SK-MEL-5 (cell line): ENCODE results near the gene IMMP2L. TPM values are rescaled to one million over a fixed set of nuclear protein-coding genes. Genes with fewer than 3 reads are reported as not detected.
"Not testable (repeated sequence)": the region's sequence is repeated elsewhere in the genome, so short reads cannot be mapped to it uniquely, and the experiment has no call there.

ENCODE experiments used
- DNase-seq: peaks from one replicate; pipeline ENCODE4 v3.0.0-alpha.2; 2016; ENCODE audit warnings: low read depth, low spot score
- in situ Hi-C: cut with HindIII; loops from 2 replicates; pipeline ENCODE4 v1.10.0; 2016; ENCODE audit warnings: low sequenced_read_pairs, high pct_unique_total_duplicates, low pct_unique_long_range_greater_than_20kb
- total RNA-seq: library from RNA; depleted of rRNA; stranded (reverse); fragments of >200 nt; shearing (Covaris generic); gene quantifications from 2 replicates; pipeline ENCODE4 v1.2.3, GENCODE V29; 2014

The IMMP2L gene
- total RNA-seq, 1 experiment from 2014 or later = 58.2 TPM

DNA sequence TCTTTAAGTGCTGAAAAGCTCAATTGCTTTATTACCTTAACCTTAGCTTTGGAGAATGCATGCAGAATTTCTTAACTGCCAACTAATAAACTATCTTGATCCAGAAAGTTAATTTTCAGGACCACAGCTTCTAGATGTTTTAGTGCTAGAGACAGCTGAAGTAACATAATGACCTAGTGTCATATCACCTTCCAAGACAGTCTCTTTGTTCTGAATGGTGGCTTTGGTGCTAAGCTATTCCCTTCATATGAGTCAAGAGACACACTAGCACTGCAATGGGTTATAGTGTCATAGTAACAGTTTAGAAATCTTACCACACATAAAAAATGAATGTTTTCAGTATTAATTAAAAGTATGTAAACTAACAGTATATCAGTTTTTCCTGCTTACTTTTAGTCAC lies 586.8 kb downstream of the IMMP2L start:
- DNase-seq = no peak

DNA sequence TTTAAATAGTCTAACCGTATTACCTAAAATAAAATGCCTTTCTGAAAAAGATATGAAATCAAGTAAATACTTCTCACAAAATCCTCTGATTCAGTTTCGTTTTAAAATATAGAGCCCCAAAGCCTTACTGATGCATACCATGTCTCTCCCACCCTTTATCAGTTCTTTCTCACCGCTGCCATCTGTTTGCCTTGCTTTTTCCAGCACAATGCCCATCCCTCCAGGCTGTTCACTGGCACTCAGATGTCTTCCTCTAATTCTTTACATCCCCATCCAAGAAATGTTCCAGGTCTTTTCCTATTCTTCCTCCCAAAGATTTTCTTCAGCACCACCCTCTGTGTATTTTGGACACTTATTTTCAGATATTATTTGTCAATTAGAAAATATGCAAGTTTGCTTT lies 587.9 kb downstream of the IMMP2L start:
- DNase-seq = no peak
- in situ Hi-C loops = no loop called here

More for the DNA sequence above, 586.8 kb downstream of the IMMP2L start:
- in situ Hi-C loops = no loop called here

DNA sequence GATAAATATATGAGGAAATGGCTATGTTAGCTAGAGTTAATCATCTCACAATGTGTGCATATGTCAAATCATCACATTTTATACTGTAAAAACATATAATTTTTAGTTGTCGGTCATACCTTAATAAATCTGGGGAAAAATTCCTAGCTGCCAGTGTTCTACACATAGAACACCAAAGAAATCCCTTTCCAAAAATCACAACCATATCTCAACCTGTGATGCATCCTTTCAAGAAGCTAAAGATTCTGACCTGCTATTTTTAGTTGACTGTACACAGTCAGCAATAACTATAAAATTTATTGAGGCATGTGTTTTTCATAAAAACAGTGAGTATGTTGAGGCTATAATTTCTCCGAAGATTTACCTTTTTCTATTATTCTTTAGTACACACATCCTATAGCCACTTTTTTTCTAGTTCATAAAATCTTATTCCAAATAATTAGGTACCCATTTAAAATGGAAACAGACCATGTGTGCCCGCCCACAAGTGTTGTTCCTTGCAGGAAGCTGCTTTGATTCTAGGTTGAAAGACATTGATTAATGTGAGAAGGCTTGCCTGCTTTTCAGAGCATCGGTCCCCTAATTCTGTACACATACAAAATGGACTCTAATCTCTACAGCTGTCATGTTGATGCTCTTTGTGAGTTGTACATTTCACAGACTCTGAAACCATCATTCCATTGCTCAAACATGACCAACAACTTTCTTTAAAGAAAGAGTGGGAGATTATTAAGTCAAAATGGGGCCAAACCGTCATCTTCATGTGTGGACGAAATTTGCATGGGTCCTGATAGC lies 588.9 kb downstream of the IMMP2L start:
- in situ Hi-C loops = no loop called here
- no peak for DNase-seq

DNA sequence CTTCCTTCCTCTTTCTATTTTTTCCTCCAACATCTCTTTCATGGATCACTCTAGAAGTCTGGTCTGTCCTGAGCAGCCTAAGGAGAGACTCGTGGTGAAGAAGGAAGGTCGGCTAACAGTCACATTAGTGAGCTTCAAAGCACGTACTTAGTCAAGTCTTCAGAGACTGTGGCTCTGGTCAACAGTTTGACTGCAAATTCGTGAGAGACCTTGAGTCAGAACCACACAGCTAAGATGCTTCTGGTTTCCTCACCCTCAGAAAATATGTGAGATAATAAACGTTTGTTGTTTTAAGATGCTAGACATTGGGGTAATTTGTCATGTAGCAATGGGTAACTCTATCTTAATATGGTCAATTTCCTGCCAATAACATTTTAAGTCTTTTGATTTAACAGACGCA lies 597.5 kb downstream of the IMMP2L start:
- DNase-seq = no peak
- in situ Hi-C loops = no loop called here

DNA sequence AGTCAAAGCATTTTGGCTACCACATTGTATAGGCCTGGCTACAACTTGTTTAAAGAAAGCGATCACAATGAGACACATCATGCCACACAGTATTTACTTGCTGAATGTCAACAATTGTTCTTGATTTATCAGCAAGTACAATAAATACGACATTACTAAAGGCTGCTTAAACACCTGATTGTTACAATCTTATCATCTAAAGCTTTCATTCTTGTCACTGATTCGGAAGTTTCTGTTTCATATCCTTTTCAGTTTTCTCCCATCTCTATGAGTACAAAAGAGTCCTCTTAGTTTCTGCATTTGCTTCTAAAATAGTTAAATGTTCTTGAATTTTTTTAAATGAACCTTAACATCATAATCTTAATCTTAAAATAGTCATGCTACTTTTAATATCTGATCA lies 599.5 kb downstream of the IMMP2L start:
- in situ Hi-C loops = no loop called here
- no peak for DNase-seq

DNA sequence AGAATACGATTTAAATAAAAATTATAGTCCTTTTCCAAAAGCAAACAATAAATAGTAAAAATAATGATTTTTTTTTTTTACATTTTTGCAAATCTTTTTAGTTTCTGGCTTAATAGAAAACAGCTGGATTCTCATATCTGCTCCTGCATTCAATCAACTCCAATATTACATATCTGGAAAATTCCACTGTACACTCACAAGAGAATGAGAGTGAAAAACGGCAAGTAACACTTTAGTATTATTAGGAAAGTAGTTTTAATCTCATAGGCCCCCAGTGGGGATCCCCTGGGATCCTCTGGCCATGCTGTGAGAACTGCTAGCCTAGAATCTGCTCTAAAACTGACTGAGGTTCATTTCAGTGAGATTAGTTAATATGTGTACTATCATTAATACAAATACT lies 599.9 kb downstream of the IMMP2L start:
- in situ Hi-C loops = no loop called here

DNA sequence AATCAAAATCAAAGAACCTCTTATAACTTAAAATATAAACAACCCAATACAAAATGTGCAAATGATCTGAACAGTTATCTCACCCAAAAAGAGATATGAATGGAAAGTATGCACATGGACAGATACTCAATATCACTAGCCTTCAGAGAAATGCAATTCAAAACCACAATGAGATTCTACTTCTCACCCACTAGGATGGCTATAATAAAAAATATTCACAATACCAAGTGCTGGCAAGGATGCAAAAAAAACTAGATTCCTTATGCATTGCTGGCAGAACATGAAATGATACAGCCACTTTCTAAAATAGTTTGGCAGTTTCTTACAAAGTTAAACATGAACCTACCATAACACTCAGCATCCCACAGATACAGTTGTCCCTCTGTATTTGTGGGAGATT lies 601.5 kb downstream of the IMMP2L start:
- no peak for DNase-seq
- in situ Hi-C loops = no loop called here

More for the DNA sequence above, 599.9 kb downstream of the IMMP2L start:
- no peak for DNase-seq

DNA sequence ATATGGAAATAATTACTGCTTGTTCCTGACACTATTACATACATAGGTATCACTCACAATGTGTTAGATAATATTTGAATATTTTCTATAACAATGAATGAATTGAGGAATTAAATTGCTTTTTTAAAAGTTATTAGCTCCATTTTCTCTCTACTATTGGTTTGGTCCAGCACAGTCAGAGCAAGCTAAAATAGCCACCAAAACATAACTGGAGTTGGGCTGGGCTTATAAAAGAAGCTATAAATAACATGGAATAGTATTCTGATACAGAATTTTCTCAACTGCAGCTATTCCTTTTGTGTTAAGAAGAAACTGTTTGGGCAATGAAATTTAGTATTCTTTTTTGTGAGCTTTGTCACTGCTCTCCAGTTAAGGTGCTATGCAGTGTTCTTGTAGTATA lies 614.0 kb downstream of the IMMP2L start:
- no peak for DNase-seq
- in situ Hi-C loops = no loop called here

DNA sequence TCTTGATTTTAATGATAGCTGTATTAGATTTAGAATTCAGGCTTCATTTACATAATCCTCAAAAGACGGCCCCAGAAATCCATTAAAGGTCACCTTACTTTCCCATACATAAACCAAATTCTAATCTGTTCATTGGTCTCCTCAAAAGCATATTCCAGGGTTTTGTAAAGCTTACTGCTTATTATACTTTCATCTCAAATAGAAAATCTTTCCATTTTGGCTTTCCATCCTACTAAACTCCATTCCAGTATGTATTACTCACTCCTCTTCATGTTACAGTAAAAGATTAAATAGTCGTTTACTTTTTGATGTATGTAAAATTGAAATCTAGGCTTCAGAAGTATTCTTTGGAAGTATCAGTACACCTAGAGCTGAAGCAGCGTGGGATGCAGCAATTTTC lies 614.9 kb downstream of the IMMP2L start:
- no peak for DNase-seq
- in situ Hi-C loops = no loop called here

DNA sequence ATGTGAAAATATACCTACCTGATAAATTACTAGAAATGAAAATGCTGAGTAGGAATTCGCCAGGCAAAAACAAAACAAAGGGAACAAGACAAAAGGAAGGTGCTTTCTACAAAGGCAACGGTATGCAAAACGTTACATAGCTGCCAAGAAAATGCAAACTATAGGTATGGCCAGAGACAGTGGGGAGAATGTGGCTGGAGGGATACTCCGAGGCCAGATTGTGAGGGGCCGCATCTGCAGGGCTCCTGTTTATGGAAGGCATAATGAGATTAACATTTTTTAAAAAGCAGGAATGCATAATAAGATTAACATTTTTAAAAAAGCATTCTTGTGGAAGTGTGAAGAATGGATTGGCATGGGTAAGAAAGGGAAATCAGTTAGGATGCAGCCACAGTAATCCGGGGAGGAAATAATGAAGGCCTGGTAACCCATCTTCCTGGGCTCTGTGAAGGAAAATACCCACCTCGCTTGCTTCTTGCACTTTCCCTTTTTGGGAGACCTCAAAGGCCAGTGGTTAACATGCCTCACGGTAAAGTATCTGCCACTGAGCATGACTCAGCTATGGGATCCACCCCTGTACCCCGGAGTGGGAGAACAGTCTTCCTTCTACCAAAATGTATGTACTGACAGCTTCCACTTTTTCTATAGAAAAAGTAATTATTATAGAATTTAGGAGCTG lies 617.2 kb downstream of the IMMP2L start:
- DNase-seq = no peak
- in situ Hi-C loops = no loop called here

DNA sequence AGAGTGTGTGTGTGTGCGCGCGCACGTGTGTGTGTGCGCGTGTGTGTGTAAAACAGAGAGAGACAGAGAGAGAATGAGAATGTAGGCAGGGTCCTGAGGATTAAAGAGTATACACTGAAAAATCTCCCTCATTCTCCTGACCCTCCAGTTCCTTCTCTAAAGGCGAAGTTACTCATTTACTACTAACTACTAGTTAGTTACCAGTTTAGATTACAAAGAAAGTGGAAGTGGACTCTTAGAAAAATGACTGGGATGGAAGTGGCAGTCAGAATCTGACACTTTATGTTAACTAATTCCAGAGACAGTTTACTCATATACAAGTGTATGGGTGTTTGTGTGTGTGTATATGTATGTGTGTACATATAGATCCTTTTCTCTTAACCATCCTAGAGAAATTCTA lies 617.8 kb downstream of the IMMP2L start:
- in situ Hi-C loops = no loop called here
- no peak for DNase-seq

DNA sequence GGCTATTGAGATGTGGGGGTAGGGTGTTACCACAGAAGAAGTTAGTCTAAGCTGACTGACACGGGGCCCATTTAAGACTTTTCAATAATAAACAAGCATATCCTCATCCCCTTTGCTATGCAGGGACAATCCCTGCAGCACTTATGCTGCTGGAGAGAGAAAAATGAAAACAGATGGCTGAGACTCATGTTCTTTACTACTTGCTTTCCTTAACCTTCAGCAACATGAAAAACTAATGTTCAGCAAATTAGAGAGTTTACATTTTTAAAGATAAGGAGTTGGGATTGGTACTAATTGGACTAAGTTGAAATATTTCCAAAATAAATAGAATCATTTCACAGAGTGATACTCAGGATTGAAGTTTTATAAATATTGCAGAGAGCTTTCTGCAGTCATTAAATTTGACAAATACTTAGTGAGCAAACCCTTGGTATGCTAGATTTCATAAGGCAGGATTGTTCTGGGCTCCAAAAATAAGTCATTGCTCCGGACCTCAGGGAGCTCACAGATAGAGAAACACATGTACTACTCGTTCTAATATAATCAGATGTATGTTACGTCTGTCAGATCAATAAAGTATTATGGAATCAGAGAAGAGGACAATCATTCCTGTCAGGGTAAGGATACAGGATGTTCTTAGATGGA lies 618.5 kb downstream of the IMMP2L start:
- no peak for DNase-seq
- in situ Hi-C loops = no loop called here

DNA sequence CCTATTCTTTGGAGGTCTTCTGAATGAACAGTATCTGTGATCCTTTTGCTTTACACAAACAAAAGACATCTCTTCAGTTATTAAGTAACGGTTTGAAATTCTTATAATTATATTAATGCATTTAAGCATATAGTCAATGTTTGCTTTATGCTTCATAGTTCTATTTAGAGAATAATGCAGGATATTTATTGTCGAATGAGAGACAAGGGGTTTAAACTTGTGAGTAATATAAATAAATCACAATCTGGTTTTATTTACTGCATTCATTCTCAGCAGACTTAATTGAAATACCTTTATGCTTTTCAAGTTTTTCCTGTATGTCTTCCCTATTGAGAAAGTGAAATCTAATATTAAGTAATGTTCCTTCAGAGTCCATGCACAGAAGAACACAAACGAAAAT lies 620.9 kb downstream of the IMMP2L start:
- in situ Hi-C loops = no loop called here
- no peak for DNase-seq

DNA sequence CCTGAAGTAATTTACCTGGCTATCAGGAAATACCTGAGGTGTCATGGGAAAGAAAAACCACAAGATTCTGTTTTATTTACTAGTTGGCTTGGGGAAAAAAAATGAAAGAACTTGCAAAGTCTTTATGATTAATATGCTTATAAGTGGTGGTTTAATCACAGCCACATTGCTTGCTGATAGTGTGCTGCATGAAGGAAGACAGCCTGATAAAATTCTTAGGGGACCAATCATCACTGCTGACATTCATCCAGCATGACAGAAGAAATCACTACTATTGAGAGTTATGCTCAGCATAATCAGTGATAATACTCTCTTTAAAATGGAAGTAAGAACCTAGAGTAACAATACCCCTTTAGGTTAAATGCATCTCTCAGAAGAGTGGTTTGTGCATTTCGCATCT lies 621.5 kb downstream of the IMMP2L start:
- in situ Hi-C loops = no loop called here
- DNase-seq = no peak

DNA sequence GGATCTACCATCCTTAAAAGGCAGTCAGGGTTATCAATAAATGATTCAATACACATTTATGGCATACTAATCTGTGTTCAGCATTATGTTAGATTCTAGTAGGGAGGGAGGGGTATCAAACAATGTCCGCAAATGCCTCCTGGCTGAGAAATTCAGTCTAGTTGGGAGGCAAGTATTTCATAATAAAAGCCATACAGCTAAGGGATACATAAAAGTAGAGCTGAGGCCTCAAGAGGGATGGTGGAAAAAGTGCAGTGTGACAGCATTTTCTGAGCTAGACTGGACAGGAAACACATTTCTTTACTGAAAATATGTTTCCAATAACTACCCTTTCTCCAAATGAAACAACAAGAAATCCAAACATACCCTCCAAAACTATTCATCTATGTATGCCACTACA lies 624.1 kb downstream of the IMMP2L start:
- no peak for DNase-seq
- in situ Hi-C loops = no loop called here

DNA sequence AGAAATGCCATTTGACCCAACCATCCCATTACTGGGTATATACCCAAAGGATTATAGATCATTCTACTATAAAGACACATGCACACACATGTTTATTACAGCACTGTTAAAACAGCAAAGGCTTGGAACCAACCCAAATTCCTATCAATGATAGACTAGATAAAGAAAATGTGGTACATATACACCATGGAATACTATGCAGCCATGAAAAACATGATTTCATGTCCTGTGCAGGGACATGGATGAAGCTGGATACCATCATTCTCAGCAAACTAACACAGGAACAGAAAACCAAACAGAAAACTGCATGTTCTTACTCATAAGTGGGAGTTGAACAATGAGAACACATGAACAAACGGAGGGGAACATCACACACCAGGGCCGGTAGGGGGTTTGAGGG lies 625.6 kb downstream of the IMMP2L start:
- in situ Hi-C loops, DNase-seq: not testable (repeated sequence)

DNA sequence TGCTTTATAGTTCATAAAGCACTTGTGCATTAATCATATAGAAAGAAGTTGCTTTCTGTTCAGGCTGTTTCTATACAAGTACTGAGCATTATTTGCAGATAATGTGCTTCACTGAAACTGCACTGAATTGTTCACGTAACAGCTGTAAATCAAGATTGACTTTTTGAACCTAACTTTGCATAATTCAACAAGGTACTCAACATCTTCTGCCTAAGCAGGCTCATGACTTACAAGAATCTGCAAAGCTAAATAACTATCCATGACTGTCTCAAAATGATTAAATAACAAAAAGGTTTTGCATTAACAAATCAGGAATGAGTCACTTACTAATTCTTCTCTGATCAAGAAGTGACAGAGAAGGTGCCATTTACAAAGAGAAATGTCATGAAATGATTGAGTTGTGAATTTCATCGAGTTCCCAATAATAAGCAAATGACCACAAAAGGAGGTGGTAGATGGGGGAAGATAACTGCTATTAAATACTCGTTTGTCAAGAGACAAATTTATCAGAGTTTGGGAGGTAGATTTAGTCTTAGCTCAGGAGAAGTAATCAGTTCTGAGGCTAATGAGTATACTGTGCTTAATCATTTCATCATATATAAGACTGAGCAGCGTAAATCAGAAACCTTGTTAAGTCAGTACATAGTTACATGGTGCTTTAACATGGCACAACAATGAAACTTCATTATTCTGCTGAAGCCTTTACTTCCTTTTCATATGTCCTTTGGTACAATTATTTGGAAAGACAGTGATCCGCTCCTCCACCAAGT lies 632.6 kb downstream of the IMMP2L start:
- in situ Hi-C loops = no loop called here
- DNase-seq = no peak

DNA sequence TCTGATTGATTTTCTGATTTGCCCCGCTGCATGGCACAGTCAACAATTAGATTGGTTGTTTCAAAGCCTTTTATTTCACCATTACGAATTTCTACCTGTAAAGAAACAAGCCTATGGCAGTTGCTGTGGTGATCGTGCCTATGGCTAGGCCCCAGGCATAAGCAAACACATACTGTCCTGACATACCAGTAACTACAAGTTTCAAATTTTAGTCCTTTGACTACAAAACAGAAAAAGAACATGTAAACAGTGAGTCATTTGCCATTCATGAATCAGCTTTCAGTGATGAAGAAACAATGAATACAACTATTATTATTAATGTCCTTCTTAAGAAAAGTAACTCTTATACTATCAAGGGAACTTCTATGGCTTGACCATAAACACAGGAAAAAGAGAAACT lies 639.4 kb downstream of the IMMP2L start:
- in situ Hi-C loops = no loop called here
- no peak for DNase-seq
